Measurements from ENCODE around the gene CERS1.

- TF ChIP-seq CTCF (conservative IDR thresholded peaks at IDR 0.05) = no peak
- TF ChIP-seq EZH2 (IDR thresholded peaks at IDR 0.05; ENCODE audit: low read depth) = no peak
Observed at GRCh38 chr19:18841400-18841799, 54.6 kb downstream of the CERS1 start.

All from PC-9 (cell line).